NOMO-1 (cell line): ENCODE results near the gene WDR91.

Experiments used
- DNase-seq, 2 experiments: peaks; one replicate each; lab custom pipeline; 2025; ENCODE audit not compliant: unreplicated experiment in 2 of 2; lab: John Stamatoyannopoulos, UW

Gene WDR91

GRCh38 chr7:135164357-135165061, 46.8 kb downstream of the WDR91 start:
- DNase-seq = no peak

- no peak for DNase-seq
Measured at GRCh38 chr7:135162382-135163001, 48.8 kb downstream of the WDR91 start.

GRCh38 chr7:135161669-135162068, 49.7 kb downstream of the WDR91 start:
- DNase-seq = no peak

GRCh38 chr7:135160858-135161653, 50.3 kb downstream of the WDR91 start:
- peak; percentile 49 to 55 for DNase-seq

- peak in 1 of 2 experiments; percentile 34 for DNase-seq
Measured at GRCh38 chr7:135160098-135160857, 51.0 kb downstream of the WDR91 start.

- no peak for DNase-seq
Measured at GRCh38 chr7:135159359-135160085, 51.8 kb downstream of the WDR91 start.

GRCh38 chr7:135158874-135159273, 52.5 kb downstream of the WDR91 start:
- no peak for DNase-seq

GRCh38 chr7:135158141-135158655, 53.1 kb downstream of the WDR91 start:
- no peak for DNase-seq

GRCh38 chr7:135156290-135156689, 55.0 kb downstream of the WDR91 start:
- DNase-seq = no peak

GRCh38 chr7:135154734-135155133, 56.6 kb downstream of the WDR91 start:
- no peak for DNase-seq

- DNase-seq = no peak
Measured at GRCh38 chr7:135152442-135152841, 58.9 kb downstream of the WDR91 start.

GRCh38 chr7:135151533-135151932, 59.8 kb downstream of the WDR91 start:
- peak in 1 of 2 experiments; percentile 19 for DNase-seq

GRCh38 chr7:135151132-135151531, 60.2 kb downstream of the WDR91 start:
- DNase-seq = no peak

GRCh38 chr7:135150072-135150782, 61.1 kb downstream of the WDR91 start:
- DNase-seq = no peak

- peak; percentile 38 to 46 for DNase-seq
Measured at GRCh38 chr7:135147899-135148721, 63.2 kb downstream of the WDR91 start, which contains the start of gene TMEM140. TSS of gene TMEM140 (plus strand) at chr7:135148072. CDS start at chr7:135164442, 16,370 bp downstream.

- DNase-seq = peak in 1 of 2 experiments; percentile 7
Measured at GRCh38 chr7:135147341-135147898, 63.9 kb downstream of the WDR91 start.

- no peak for DNase-seq
Measured at GRCh38 chr7:135143885-135144668, 67.2 kb downstream of the WDR91 start.
